GM19397 (cell line): ENCODE measurements around the gene UBE2H.

Source experiments
- ATAC-seq: cut with Tn5 transposase; IDR thresholded peaks from one replicate; pipeline ENCODE4 v1.9.1; 2021; ENCODE audit warnings: mild to moderate bottlenecking, moderate library complexity; ENCODE audit not compliant: unreplicated experiment

Gene UBE2H

DNA sequence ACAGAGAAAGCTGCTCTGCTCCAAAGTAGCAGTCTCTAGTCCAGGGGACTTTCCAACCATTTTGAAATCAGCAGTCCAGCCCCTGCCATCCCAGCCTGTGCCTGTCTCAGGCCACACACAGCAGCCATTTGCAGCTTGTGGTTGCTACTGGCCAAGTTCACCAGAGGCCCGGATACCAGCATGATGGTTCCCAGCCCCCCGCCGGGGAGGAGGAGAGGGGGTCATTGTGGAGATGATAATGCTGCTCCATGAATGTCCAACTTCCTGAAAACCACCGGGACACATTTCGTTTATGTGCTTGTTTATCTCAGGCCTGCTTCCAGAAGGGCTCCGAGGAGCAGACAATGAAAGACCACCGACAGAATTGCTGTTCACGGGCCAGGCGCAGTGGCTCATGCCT lies 160.0 kb downstream of the UBE2H start:
- no peak for ATAC-seq

DNA sequence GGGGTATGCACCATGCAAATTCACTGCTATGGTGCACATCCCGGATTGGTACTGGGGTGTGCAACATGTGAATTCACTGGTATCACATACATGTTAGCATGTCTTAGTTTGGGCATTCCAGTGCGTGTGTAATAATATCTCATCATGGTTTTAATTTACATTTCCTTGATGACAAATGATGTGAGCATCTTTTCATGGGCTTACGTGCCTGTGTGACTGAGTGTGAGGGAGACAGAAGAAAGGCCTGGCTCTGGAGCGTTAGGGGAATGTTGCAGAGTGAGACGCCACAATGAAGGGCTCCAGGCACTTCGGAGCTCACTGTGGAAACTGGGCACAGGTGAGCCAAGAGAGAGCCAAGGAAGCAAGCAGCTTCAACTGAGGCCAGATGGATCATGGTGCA lies 162.6 kb downstream of the UBE2H start:
- ATAC-seq = no peak

DNA sequence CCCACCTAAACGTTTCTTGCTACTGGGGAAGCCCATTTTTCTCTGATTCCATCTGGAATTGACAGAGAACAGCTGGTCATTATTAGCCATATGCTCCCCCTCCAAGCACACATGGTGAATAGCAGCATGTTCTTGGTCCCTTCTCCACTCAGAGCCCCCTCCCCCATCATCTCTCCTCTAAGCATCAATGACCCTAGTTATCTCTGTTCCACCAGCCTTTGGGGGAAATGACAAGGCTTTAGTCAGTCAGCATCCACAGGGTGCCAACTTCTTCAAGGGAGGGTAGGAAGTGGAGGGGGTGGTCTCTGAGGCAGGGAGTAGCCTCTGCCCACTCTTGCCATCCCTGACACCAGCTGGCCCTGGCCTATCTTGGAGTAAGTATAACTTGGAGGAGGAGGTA lies 163.1 kb downstream of the UBE2H start:
- no peak for ATAC-seq

DNA sequence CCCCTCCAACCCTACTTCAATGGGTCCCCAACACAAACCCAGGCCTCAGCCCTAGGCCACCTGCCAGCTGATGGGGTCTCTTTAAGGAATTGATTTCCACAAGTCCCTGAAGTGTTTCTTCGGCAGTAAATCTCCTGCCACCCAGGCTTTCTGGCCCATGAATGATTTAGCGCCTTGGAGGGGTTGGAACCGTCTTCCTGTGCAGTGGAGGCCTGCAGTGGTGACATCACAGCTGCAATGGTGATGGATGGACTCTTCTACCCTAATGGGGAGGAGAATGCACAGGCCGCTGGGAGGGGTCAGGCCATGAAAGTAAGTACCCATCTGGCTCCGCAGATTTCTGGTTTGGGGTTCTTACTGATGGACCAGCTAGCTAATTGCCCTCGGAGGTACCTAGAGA lies 163.8 kb downstream of the UBE2H start:
- ATAC-seq = no peak

DNA sequence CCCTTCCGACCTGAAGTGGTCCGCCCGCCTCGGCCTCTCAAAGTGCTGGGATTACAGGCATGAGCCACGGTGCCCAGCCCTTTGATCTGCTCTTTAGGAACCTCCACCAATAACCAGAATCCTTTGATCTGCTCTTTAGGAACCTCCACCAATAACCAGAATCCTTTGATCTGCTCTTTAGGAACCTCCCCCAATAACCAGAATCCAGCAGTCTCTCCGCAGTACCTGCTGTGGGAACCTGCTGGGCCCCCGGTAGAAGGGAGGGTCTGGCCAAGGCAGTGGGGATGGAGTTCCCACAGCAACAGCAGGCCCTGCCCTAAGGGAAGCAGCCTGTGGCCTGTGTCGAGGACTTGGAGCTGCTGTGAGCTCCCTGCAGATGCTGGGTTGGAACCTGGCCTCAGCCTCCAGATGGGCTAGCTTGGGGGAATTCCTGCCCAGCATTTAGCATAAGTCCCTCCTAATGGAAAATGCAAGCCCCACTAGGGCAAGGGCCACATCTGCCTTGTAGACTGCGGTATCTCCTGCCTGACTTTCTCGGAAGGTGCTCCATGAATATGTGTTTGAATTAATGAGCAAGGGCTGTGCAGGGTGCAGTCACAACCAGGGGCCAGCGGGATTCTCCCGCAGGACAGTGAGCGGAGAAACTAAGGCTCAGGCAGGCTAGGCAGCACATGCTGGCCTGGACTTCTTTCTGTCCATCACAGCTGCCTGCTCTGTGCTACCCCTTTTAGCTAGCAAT lies 165.8 kb downstream of the UBE2H start:
- ATAC-seq = no peak

DNA sequence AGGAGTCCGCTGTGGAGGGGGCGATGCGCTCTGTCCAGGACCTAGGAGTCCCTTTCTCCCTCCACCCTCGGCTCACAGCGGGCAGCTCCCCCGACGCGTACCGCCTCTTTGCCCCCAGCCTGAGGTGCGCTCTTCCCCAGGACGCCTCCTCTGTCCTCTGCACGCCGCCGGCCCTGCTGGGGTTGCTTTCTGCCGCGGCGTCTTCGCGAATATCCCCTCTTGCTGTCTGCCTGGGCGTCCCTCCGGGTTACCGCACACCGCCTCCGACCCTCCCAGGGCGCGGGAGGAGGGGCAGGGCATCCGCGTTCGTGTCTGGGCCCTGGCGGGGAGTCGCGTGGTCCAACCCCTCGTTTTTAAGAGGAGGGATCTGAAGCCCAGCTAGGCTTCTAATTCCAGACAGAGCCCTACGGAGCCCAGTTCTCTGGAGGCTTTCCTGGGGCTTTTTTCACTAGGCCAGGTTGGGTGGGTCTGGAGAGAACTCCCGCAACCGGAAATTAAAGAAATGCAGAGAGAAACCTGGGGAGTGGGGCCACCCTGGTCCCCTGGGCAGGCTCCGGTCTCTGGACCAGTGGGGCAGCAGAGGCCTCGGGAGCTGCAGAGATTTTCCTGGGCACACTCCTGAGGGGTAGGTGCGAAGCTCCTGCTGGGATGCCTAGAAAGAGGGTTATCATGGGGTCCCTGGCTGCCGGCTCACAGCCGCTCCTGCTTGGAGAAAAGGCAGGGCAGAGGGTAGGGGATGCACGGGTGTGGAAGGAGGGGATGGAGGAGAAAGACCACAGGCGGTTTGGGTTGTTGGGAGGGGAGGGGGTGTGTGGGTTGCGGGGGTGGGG lies 166.9 kb downstream of the UBE2H start:
- ATAC-seq = no peak

DNA sequence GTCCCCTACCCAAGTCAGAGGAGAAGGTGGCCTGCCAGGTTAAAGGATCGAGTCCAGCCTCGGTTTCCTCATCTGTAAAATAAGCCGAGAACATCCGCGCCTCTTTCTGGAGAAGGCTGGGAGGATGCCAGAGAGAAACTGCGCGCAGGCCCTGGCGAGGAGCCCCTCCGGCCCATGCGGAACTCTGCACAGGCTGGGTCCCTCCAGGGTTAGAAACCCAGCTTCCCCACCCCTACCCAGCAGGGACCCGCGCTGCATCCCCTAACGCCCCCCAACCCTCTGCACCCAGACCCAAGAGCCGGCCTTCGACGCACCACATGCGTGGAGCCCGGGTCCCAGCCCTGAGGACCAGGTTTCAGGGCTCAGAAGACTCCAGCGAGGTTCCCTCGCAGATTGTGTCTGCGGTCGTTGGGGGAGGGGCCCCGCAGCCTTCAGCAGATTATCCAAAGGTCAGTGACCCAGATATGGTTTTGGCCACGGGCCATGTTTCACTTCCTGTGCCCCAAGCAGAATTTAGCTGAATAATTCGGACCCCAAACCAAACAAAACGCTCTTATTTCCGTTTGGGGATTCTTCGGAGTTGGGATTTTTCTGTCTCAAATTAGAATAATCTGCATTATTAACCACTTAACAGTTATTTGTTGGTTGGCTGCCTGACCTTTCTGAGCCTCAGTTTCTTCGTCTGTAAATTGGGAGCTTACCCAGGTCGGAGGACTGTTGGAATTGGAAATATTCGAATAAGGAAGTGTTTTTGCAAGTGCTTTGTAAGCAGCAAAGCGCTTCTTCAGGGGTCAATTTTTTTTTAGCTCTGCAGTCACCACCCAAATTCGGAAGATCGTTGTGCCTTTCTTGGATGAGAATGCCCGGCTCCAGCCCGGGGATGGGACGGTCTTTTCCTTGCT lies 167.7 kb downstream of the UBE2H start:
- ATAC-seq = no peak

DNA sequence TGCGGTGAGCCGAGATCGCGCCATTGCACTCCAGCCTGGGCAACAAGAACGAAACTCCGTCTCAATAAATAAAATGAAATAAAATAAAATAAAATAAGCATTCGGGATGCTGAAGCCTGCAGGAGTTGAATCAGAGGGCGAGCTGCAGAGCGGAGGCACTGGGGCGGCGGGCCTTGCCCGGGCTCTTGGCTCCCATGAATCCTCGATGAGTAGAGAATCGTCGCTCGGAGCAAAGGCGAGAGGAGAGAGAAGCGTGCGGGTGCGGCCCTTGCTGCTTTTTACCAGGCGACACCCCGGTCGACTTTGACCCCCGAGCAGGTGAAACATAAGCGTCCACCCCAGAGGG lies 168.3 kb downstream of the UBE2H start:
- no peak for ATAC-seq

DNA sequence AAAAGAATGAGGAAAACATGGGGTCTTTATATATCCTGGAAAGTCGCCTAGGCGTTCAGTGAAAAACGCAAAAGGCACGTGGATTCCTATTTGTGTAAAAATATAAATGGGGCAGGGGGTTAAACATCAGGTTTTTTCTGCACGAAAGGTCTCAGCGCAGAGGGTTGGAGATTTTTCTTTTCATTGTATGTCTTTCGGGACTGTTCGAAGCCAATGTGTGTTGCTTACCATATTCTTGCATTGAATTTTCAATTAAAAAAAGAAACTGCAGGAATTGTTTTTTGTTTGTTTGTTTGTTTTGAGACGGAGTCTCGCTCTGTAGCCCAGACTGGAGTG lies 169.2 kb downstream of the UBE2H start:
- ATAC-seq = no peak

DNA sequence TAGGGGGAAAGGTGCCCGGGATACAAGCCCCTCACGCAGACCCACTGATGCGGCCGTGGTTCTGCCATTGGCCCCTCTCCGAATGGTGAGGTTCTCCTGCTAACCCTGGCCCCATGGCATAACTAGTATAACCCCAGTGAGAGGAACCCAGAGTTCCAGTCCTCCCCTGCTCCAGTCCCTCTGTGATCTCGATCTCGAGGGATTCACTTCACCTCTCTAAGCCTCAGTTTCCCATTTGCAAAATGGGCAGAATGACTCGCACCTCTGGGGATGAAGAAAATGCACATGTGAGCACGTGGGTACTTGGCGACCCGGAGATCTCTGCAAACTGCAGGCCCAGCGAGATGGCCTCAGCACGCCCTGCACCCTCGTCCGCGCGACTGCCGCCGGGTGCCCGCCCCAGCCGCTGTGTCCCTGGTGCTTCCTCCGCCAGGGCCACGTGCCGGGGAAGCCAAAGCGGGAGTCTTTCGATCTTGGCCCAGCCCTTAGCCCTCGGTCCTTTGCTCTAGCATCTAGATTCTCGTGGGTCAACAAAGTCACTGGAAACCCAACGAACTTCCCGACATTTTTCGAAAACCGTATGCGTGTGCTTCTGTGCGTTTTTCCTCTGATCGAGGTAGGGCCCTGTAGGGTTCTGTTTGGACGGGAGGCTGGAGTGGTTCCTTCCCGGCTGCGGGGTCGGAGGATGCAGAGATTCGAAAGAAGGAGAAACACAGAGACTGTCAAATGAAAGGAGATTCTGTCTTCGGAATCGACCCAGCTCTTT lies 169.8 kb downstream of the UBE2H start:
- ATAC-seq = no peak

DNA sequence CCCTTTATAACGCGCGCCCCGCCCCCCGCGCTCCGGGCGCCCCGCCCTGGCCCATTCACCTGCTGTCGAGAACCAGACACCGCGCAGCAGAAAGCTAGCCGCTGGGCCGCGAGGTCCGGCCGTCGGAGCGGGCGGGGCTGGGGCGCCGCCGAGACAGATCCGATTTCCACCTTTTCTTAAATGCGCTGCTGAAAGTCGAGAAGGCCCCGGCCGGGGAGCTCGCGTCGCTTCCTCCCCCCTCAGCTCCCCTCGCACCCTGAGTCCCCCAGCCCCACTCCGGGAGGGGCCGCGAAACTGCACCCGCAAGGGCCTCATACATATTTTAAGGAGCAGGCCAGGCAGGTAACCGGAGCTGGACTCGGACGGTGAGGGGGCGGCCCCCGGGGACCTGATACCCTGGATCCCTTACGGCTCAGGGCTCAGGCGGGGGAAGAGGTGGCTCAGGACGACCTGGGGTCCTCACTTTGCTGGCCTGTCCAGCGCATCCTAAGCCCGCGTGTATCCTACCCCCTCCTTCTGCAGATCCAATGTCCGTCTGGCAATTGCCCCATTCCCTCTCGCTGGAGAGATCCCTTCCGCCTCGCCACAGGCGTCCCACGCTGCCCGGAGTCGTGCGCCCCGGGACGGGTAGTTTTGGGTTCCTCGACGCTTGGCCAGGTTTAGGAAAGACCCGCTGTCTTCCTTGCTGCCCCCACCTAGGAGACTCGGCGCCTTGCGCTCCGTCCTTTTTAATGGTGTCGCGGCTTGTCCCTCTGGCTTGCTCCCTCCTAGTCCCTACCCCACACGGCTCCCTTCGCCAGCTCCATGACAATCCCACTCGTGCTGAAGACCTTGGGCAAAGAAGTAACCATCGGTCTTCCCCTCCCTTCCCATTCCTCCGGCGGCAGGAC lies 170.6 kb downstream of the UBE2H start:
- ATAC-seq = no peak

DNA sequence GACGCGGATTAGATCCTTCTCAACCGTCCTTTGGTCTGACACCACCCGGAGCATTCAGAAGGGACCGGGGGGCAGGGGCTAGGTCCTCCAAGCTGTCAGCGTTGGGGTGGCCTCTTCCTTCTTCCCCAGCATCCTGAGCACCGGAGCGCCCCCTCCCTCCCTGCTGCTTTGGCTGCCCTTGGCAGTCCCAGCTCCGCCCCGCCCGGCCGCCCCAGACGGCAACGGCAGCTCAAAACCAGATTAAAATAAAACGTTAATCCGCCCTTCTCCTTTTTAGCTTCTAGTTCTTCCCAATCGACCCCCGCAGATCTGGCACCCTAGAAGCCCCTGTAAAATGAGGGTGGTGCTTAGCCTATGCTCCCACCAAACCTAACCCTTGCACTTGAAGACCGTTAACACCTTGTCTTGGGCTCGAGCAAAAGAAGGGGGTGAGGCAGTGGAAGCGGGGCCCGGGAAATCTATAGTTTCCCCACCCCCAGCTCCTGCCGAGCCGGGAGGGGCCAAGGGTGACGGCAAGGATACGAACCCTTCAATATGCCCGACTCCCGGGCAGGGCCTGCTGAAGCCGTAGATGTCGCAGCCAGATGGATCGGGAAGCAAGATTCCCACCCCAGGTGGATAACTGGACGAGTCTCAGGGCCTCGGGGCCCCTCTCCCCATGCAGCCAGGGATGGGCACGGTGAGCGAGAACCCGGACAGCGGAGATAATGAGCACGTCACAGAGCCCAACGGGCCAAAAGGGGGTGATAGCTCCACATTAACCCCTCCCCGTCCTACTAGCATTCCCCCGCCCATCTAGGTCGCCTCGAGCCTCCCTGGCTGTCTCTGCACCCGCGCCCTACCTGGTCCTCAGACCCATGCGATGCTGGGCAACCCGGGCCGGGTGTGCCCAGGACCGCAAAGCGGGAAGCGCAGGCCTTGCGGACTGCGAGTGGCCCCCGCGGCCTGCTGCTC lies 171.5 kb downstream of the UBE2H start:
- ATAC-seq = no peak
